Measurements from ENCODE around the gene WDPCP. TPM values are rescaled to one million over a fixed set of nuclear protein-coding genes. Genes with fewer than 3 reads are reported as not detected.

WDPCP gene
- total and polyA plus RNA-seq, 4 donors, result 1.1 to 7.6 (median 2.7) TPM

DNA sequence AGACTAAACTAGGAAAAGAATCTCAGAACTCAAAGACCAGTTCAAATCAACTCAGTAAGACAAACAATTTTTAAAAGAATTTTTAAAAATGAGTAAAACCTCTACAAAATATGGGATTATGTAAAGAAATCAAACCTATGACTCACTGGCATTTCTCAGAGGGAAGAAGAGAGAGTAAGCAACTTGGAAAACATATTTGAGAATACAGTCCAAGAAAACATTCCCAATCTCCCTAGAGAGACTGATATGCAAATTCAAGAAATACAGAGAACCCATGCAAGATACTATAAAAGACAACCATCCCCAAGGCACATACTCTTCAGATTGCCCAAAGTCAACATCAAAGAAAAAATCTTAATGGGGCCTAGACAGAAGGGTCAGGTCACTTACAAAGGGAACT, 162.7 kb downstream of the WDPCP start:
- H3K4me3 ChIP-seq (ENCODE audit: low read depth in 1 of 3, low read length in 3 of 3), result no peak overlapping the region
- H3K9ac ChIP-seq (ENCODE audit: low read depth in 1 of 2, low read length in 2 of 2), result no peak overlapping the region
- H3K27ac ChIP-seq (ENCODE audit: low read depth in 1 of 2, low read length in 2 of 2), result no peak overlapping the region
- H3K4me1 ChIP-seq (ENCODE audit: control insufficient read depth in 4 of 4, insufficient read depth in 4 of 4, low read length in 3 of 4), result no peaks in the 10 kb centered on the region
- no peaks in the 10 kb centered on the region for H3K27me3 ChIP-seq (ENCODE audit: control insufficient read depth in 4 of 4, insufficient read depth in 4 of 4, low read length in 3 of 4)
- H3K36me3 ChIP-seq (ENCODE audit: control insufficient read depth in 4 of 4, insufficient read depth in 3 of 4, low read depth in 1 of 4, low read length in 3 of 4), result no peaks in the 10 kb centered on the region
- H3K9me3 ChIP-seq (ENCODE audit: control insufficient read depth in 4 of 4, low read length in 3 of 4), result no peaks in the 10 kb centered on the region
- DNase-seq (ENCODE audit: low spot score), result no peak
- no peak for TF ChIP-seq FOXA2 (IDR thresholded peaks at IDR 0.05)
- TF ChIP-seq, protein P1, sequence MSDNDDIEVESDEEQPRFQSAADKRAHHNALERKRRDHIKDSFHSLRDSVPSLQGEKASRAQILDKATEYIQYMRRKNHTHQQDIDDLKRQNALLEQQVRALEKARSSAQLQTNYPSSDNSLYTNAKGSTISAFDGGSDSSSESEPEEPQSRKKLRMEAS (IDR thresholded peaks at IDR 0.05), result no peak
- no peak for TF ChIP-seq JUND (IDR thresholded peaks at IDR 0.05)
- TF ChIP-seq, protein P2, sequence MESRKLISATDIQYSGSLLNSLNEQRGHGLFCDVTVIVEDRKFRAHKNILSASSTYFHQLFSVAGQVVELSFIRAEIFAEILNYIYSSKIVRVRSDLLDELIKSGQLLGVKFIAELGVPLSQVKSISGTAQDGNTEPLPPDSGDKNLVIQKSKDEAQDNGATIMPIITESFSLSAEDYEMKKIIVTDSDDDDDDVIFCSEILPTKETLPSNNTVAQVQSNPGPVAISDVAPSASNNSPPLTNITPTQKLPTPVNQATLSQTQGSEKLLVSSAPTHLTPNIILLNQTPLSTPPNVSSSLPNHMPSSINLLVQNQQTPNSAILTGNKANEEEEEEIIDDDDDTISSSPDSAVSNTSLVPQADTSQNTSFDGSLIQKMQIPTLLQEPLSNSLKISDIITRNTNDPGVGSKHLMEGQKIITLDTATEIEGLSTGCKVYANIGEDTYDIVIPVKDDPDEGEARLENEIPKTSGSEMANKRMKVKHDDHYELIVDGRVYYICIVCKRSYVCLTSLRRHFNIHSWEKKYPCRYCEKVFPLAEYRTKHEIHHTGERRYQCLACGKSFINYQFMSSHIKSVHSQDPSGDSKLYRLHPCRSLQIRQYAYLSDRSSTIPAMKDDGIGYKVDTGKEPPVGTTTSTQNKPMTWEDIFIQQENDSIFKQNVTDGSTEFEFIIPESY (IDR thresholded peaks at IDR 0.05), result no peak
- no peak for TF ChIP-seq SP1 (IDR thresholded peaks at IDR 0.05)
- TF ChIP-seq RXRA (IDR thresholded peaks at IDR 0.05), result no peak
- TF ChIP-seq FOXA1 (IDR thresholded peaks at IDR 0.05), result no peak
- TF ChIP-seq, protein P3, sequence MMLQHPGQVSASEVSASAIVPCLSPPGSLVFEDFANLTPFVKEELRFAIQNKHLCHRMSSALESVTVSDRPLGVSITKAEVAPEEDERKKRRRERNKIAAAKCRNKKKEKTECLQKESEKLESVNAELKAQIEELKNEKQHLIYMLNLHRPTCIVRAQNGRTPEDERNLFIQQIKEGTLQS (IDR thresholded peaks at IDR 0.05), result no peak
- TF ChIP-seq, protein P4, sequence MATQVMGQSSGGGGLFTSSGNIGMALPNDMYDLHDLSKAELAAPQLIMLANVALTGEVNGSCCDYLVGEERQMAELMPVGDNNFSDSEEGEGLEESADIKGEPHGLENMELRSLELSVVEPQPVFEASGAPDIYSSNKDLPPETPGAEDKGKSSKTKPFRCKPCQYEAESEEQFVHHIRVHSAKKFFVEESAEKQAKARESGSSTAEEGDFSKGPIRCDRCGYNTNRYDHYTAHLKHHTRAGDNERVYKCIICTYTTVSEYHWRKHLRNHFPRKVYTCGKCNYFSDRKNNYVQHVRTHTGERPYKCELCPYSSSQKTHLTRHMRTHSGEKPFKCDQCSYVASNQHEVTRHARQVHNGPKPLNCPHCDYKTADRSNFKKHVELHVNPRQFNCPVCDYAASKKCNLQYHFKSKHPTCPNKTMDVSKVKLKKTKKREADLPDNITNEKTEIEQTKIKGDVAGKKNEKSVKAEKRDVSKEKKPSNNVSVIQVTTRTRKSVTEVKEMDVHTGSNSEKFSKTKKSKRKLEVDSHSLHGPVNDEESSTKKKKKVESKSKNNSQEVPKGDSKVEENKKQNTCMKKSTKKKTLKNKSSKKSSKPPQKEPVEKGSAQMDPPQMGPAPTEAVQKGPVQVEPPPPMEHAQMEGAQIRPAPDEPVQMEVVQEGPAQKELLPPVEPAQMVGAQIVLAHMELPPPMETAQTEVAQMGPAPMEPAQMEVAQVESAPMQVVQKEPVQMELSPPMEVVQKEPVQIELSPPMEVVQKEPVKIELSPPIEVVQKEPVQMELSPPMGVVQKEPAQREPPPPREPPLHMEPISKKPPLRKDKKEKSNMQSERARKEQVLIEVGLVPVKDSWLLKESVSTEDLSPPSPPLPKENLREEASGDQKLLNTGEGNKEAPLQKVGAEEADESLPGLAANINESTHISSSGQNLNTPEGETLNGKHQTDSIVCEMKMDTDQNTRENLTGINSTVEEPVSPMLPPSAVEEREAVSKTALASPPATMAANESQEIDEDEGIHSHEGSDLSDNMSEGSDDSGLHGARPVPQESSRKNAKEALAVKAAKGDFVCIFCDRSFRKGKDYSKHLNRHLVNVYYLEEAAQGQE (IDR thresholded peaks at IDR 0.05), result no peak
- TF ChIP-seq RAD21 (IDR thresholded peaks at IDR 0.05), result no peak
- TF ChIP-seq EGR1 (IDR thresholded peaks at IDR 0.05; ENCODE audit: low read depth in 2 of 2), result no peak
- TF ChIP-seq HNF4G (IDR thresholded peaks at IDR 0.05), result no peak
- no peak for TF ChIP-seq YY1 (IDR thresholded peaks at IDR 0.05)
- TF ChIP-seq, protein P5, sequence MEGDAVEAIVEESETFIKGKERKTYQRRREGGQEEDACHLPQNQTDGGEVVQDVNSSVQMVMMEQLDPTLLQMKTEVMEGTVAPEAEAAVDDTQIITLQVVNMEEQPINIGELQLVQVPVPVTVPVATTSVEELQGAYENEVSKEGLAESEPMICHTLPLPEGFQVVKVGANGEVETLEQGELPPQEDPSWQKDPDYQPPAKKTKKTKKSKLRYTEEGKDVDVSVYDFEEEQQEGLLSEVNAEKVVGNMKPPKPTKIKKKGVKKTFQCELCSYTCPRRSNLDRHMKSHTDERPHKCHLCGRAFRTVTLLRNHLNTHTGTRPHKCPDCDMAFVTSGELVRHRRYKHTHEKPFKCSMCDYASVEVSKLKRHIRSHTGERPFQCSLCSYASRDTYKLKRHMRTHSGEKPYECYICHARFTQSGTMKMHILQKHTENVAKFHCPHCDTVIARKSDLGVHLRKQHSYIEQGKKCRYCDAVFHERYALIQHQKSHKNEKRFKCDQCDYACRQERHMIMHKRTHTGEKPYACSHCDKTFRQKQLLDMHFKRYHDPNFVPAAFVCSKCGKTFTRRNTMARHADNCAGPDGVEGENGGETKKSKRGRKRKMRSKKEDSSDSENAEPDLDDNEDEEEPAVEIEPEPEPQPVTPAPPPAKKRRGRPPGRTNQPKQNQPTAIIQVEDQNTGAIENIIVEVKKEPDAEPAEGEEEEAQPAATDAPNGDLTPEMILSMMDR (IDR thresholded peaks at IDR 0.05; ENCODE audit: low read depth, low read length, missing input control), result no peak

DNA sequence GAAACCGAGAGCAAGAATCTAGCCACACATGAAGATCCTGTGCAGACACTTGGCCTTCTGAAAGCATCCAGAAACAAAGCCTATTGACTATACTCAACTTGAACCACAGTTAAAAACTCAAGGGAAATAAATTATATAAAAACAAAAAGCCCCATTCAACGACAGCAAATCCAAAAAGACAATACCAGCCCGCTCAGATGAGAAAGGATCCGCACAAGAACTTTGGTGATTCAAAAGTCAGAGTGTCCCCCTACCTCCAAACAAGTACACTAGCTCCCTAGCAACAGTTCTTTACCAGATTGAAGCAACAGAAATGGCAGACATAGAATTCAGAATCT, 163.2 kb downstream of the WDPCP start:
- no peaks in the 10 kb centered on the region for H3K9me3 ChIP-seq (ENCODE audit: control insufficient read depth in 4 of 4, low read length in 3 of 4)
- H3K9ac ChIP-seq (ENCODE audit: low read depth in 1 of 2, low read length in 2 of 2), result no peak overlapping the region
- no peak overlapping the region for H3K4me3 ChIP-seq (ENCODE audit: low read depth in 1 of 3, low read length in 3 of 3)
- no peak overlapping the region for H3K27ac ChIP-seq (ENCODE audit: low read depth in 1 of 2, low read length in 2 of 2)
- H3K4me1 ChIP-seq (ENCODE audit: control insufficient read depth in 4 of 4, insufficient read depth in 4 of 4, low read length in 3 of 4), result no peaks in the 10 kb centered on the region
- no peaks in the 10 kb centered on the region for H3K27me3 ChIP-seq (ENCODE audit: control insufficient read depth in 4 of 4, insufficient read depth in 4 of 4, low read length in 3 of 4)
- 87% methylated on average over 4 of the region's 4 CpGs for WGBS
- DNase-seq (ENCODE audit: low spot score), result no peak
- no peak for TF ChIP-seq TAF1 (conservative IDR thresholded peaks at IDR 0.05)
- no peak for TF ChIP-seq FOXA2 (IDR thresholded peaks at IDR 0.05)
- TF ChIP-seq RAD21 (IDR thresholded peaks at IDR 0.05), result no peak
- no peak for TF ChIP-seq JUND (IDR thresholded peaks at IDR 0.05)
- no peak for TF ChIP-seq FOXA1 (IDR thresholded peaks at IDR 0.05)
- no peaks in the 10 kb centered on the region for H3K36me3 ChIP-seq (ENCODE audit: control insufficient read depth in 4 of 4, insufficient read depth in 3 of 4, low read depth in 1 of 4, low read length in 3 of 4)
